ENCODE measurements around the gene TNFRSF17.

Gene TNFRSF17

GRCh38 chr16:11972128-11972527 is 7.1 kb downstream of the TNFRSF17 start:
- DNase-seq, result no peak

GRCh38 chr16:11973070-11973469 is 8.1 kb downstream of the TNFRSF17 start:
- no peak for DNase-seq

GRCh38 chr16:11976850-11977375 is 11.9 kb downstream of the TNFRSF17 start:
- no peak for DNase-seq

- no peak for DNase-seq
These were observed 12.5 kb downstream of the TNFRSF17 start for GRCh38 chr16:11977376-11978041.

GRCh38 chr16:11978080-11978479 is 13.1 kb downstream of the TNFRSF17 start:
- DNase-seq, result no peak

GRCh38 chr16:11979013-11979672 is 14.1 kb downstream of the TNFRSF17 start:
- no peak for DNase-seq

GRCh38 chr16:11980136-11980844 is 15.3 kb downstream of the TNFRSF17 start:
- DNase-seq, result no peak

- DNase-seq, result no peak
These were observed 20.2 kb downstream of the TNFRSF17 start for GRCh38 chr16:11985250-11985649.

GRCh38 chr16:11986521-11987057 is 21.6 kb downstream of the TNFRSF17 start:
- DNase-seq, result no peak

- DNase-seq, result no peak
These were observed 23.4 kb downstream of the TNFRSF17 start for GRCh38 chr16:11988258-11988978.

GRCh38 chr16:11990702-11991390 is 25.8 kb downstream of the TNFRSF17 start:
- no peak for DNase-seq

GRCh38 chr16:11992008-11992584 is 27.1 kb downstream of the TNFRSF17 start:
- no peak for DNase-seq

- DNase-seq, result no peak
These were observed 27.8 kb downstream of the TNFRSF17 start for GRCh38 chr16:11992586-11993524.

- DNase-seq, result no peak
These were observed 29.4 kb downstream of the TNFRSF17 start for GRCh38 chr16:11994143-11995119.

- no peak for DNase-seq
These were observed 31.7 kb downstream of the TNFRSF17 start for GRCh38 chr16:11996433-11997330.

GRCh38 chr16:12000032-12000431 is 35.0 kb downstream of the TNFRSF17 start:
- DNase-seq, result no peak

GRCh38 chr16:12002447-12003006 is 37.5 kb downstream of the TNFRSF17 start:
- DNase-seq, result no peak

GRCh38 chr16:12006637-12007036 is 41.6 kb downstream of the TNFRSF17 start:
- no peak for DNase-seq

Data from activated CD4-positive, alpha-beta T cell treated with anti-CD3 and anti-CD28 coated beads, Interleukin-2, amount 50 U/mL, for 1 hour (primary cell).